ENCODE results near the gene BCAR1.

BCAR1 gene

GRCh38 chr16:75292691-75293090 is 41.3 kb upstream of the BCAR1 start:
- H3K4me3 ChIP-seq (ENCODE audit: low read depth, low read length): no peak overlapping the region
- TF ChIP-seq CTCF (IDR thresholded peaks at IDR 0.05; ENCODE audit: low read depth, low read length): no peak
- in situ Hi-C loops (cut with HindIII; ENCODE audit: low sequenced_read_pairs): no loop called here
- DNase-seq (ENCODE audit: low read depth, low spot score): no peak

DNA sequence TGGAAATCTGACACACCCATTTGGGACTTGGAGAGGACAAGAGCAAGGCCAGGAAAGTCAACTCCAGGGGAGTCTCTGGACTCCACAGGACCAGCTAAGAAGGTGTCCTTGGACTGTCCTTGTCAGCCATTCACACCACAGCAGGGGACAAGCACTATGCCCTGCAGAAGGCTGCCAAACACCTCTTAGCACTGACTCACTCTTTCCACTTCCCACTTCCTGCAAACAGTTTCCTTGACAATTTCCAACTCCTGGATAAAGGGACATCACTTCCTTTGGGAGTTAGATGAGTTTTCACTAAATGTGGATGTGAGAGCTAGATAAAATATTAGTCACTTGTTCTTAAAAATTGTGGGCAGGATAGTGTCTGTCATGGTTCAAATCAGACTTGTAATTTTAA is 37.8 kb upstream of the BCAR1 start:
- TF ChIP-seq CTCF (IDR thresholded peaks at IDR 0.05; ENCODE audit: low read depth, low read length): no peak

GRCh38 chr16:75288596-75289120 is 37.2 kb upstream of the BCAR1 start:
- H3K4me3 ChIP-seq (ENCODE audit: low read depth, low read length): no peak overlapping the region
- in situ Hi-C loops (cut with HindIII; ENCODE audit: low sequenced_read_pairs): no loop called here
- DNase-seq (ENCODE audit: low read depth, low spot score): no peak
- TF ChIP-seq CTCF (IDR thresholded peaks at IDR 0.05; ENCODE audit: low read depth, low read length): no peak

More for the DNA sequence above, 37.8 kb upstream of the BCAR1 start:
- peak; percentile 24 for DNase-seq (ENCODE audit: low read depth, low spot score)
- H3K4me3 ChIP-seq (ENCODE audit: low read depth, low read length): no peak overlapping the region
- in situ Hi-C loops (cut with HindIII; ENCODE audit: low sequenced_read_pairs): no loop called here

GRCh38 chr16:75288181-75288580 is 36.8 kb upstream of the BCAR1 start:
- no peak for DNase-seq (ENCODE audit: low read depth, low spot score)
- no peak overlapping the region for H3K4me3 ChIP-seq (ENCODE audit: low read depth, low read length)
- in situ Hi-C loops (cut with HindIII; ENCODE audit: low sequenced_read_pairs): no loop called here
- no peak for TF ChIP-seq CTCF (IDR thresholded peaks at IDR 0.05; ENCODE audit: low read depth, low read length)

GRCh38 chr16:75287708-75288107 is 36.3 kb upstream of the BCAR1 start:
- TF ChIP-seq CTCF (IDR thresholded peaks at IDR 0.05; ENCODE audit: low read depth, low read length): no peak
- H3K4me3 ChIP-seq (ENCODE audit: low read depth, low read length): no peak overlapping the region
- no peak for DNase-seq (ENCODE audit: low read depth, low spot score)
- in situ Hi-C loops (cut with HindIII; ENCODE audit: low sequenced_read_pairs): no loop called here

- no peak for TF ChIP-seq CTCF (IDR thresholded peaks at IDR 0.05; ENCODE audit: low read depth, low read length)
Measured at GRCh38 chr16:75286389-75286788, 35.0 kb upstream of the BCAR1 start.

More at GRCh38 chr16:75286389-75286788, 35.0 kb upstream of the BCAR1 start:
- H3K4me3 ChIP-seq (ENCODE audit: low read depth, low read length): no peak overlapping the region
- DNase-seq (ENCODE audit: low read depth, low spot score): no peak
- in situ Hi-C loops (cut with HindIII; ENCODE audit: low sequenced_read_pairs): no loop called here

Data from astrocyte of the spinal cord (primary cell).